ENCODE data around the gene ZFYVE28.

The ZFYVE28 gene

DNA sequence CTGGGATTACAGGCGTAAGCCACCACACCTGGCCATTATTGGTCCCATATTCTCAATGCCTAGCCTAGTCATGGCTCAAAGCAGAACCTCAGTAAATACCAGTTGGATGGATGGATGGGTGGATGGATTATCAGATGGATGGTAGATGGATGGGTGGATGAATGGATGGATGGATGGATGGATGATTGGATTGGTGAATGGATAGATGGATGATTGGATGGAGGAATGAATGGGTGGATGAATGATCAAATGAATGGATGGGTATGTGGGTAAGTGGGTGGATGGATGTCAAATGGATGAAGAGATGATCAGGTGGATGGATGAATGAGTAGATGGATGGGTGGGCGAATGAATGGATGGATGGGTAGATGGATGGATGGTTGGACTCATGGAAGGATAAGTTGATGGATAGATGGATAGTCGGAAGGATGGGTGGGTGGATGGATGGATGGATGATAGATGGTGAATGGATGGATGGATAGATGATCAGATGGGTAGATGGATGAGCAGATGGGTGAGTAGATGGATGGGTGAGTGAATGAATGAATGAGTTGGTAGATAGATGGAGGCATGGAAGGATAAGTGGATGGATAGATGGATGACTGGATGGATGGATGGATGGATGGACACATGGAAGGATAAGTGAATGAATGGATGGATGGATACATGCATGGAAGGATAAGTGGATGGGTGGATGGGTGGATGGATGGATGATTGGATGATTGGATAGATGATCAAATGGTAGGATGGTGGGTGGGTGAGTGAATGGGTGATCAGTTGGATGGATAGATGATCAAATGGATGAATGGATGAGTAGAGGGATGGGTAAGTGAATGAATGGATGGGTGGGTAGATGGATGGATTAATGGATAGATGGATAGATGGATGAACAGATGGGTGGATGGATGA is 28.5 kb upstream of the ZFYVE28 start:
- no peak for DNase-seq (ENCODE audit: low read depth)

DNA sequence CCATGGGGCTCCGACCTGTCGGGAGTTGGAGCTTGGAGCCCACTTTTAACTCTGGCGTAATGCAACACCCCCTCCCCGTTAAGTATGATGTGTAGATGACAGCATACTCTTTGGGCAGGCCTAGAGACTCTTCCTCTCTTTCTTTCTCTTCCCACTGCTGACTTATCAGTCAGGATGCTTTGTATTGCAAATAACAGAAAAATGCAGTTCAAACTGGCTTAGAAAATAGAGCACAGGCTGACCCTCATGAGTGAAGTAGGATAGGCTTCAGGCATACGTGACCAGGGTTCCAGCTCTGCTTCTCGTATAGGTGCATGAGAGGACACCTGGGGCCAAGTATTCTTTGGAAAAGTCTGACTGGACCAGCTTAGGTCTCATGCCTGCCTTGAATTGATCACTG is 27.1 kb upstream of the ZFYVE28 start:
- no peak for DNase-seq (ENCODE audit: low read depth)

DNA sequence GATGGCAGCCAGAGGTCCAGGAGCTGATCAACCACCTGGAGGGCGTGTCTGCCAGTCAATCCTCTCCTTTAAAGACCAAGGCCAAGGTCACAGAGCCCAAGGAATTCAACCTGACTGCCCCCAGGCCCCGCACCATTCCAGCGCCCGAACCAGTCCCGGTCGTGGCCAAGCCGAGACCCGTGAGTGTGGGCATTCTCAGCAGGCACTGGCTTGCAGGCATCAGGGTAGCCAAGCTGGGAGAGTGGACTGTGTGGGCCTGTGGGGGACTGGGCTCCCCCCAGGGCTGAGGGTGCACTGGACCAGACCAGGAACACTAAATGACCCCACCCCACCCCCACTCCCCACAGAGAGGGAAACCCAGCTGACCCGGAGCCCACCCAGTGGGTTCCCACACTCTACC is 26.7 kb upstream of the ZFYVE28 start:
- DNase-seq (ENCODE audit: low read depth) = no peak

DNA sequence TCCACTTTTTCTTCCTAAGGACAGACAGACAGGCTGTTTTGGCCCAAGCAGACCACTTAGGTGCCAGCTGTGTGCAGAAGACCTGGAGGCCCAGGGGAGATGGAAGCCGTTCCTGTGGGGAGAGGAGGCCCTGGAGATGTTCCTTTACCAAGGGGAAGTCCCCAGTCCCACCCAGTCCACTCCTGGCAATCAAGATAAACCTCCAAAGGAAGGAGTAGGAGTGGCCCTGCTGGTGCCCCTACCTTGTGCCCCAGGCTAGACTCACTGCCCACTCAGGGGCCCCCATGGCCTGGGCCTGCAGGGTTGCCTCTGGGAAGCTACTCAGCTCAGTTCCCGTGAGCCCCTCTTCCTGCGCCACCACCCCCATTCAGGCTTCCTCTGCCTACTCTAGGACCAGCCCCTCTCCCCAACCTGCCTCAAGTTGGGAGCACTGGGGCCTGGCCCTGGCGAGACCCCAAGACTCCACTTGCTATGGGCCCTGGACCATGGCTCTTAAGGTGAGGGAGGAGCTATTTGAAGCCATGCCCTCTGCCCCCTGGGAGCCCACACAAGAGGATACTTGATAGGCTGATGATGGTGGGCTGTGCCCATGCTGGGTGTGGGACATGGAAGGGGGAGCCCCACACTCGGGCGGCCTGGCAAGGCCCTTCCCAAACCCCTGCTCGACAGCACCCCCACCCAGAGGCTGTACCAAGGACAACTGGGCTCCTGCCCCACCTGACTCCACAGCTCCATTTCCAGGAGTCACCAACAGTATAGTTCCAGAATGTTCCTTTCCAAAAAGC is 25.7 kb upstream of the ZFYVE28 start:
- no peak for DNase-seq (ENCODE audit: low read depth)

DNA sequence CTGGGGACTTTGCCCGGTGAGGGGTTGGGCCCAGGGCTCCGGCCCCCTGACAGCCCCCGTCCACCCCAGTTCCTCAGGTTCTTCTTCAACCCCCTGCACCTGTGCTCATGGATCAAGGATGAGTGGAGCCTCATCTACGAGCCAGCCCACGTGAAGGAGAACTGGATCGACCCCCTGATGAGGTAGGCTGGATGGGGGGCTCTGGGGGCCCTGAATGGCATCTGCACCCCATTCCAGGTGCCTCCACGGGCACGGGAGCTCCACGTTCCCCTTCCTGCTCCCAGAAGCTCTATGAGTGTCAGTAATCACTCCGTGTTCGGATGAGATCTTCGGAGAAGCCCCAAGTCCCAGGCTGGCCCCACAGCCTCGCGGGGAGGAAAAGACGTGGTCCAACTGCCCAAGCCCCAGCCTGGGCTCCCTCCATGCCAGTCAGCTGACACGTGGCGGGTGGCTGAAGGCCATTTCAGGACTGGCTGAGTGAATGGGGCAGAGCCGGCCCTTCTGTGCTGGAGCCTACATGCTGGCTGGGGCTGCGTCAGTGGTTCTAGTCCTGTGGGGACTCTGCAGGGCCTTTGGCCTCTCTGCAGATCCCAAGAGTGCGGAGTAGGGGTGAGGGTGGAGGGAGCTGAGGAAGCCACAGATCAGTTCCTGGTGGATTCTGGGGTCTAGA is 24.8 kb upstream of the ZFYVE28 start:
- DNase-seq (ENCODE audit: low read depth) = no peak

DNA sequence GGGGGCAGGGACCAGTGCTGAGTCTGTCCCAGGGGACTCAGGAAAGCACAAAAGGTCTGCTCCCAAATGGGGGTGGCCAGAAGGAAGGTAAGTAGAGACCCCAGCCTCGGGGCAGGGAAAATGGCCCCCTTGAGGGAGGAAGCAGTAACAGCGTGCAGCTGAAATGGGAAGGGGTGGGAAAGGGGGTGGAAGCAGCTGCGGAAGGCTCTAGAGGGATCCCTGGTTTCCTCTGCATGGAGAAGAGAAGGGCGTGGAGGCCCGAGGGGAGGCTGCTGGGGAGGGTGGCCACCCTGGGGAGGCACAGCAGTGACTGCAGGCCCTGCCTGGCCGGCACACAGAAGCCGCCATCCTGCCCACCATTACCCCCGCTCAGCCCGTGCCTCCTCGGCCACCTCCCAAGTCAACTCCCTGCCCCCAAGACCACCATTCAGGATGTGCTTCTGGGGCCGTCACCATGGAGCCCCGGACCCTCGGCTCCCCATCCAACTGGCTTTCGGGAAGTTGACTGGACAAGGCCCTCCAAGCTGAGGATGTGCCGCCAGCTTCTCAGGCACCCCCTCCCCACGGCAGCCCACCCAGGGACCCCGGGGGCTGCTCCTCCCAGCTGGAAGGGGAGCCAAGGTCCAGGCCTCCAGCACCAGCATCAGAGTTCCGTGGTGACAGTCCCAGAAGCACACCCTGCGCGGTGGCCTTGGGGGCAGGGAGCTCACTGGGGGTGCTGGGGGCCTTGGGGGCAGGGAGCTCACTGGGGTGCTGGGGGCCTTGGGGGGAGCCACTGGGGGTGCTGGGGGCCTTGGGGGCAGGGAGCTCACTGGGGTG is 23.9 kb upstream of the ZFYVE28 start:
- DNase-seq (ENCODE audit: low read depth) = no peak

DNA sequence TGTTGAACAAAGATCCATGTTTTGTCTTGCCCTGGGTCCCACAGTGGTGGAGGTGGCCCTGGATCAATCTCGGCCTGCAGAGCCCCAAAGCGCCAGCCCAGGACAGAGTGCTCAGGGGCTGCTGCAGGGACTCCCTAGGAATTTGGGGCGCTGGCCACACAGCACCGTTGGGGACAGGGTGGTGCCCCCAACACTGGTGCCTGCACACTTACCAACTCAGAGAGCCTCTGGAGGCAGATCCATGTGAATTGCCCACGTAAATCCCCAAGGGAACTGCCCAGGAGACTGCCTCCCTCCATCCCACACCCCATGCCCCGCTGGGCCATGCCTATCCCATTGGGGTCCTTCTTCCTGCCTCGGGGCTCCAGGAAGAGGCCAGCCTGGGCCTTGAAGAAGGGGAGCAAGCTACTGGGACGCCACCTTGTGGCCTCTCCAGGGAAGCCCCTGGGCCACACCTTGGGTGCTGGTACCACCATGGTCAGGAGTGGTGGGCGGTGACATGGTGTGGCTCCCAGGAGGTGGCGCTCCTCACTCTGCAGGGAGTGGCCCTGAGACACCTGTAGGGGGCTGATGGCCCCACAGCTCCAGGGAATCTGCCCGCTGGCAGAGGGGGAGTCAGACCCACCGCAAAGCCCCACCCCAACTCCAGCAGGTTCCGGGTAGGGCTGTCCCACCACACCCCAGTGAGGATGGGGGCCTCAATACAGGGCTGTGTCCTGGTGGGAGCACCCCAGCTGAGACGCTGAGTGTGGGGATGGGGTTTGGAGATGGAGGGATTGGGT is 23.1 kb upstream of the ZFYVE28 start:
- peak; percentile 27 for DNase-seq (ENCODE audit: low read depth)

DNA sequence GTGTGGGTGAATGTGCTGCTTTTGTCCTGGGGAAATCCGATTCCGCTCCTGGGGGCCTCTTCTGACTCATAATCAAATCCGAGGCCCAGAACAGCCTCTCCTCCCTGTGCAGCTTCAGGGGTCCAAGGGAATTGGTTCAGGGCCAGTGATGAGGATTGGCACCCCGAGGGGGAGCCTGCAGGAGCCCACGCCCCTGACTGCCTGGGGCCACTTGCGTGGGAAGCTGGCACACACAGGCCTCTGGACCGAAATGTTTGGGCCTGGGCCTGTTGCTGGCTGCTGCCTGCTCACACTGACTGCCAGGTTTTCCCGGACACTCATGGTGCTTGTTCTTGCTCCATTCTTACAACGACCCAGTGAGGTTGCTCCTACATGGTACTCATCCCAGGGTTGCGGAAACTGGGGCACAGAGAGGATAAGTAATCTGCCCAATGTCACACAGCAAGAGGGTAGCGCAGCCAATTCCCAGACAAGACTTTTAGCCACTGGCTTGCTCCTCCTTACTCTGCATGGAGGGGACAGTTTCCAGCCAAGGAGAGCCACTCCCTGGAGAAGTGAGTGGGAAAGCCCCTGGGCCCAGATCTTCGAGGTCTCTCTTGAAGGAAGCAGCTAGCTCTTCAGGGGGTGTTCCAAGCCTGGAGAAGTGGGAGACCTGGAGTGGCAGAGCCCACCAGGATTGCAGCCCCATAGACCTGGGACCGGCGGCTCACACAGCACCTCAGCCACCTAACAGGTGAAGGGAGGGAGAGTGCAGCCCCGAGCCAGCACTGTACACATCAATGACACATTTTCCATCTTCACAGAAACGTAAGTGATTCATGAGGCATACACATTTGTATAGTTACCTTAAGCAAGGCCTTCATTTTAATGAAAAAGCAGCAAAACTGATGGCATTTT is 20.6 kb upstream of the ZFYVE28 start:
- DNase-seq (ENCODE audit: low read depth) = peak; percentile 11

DNA sequence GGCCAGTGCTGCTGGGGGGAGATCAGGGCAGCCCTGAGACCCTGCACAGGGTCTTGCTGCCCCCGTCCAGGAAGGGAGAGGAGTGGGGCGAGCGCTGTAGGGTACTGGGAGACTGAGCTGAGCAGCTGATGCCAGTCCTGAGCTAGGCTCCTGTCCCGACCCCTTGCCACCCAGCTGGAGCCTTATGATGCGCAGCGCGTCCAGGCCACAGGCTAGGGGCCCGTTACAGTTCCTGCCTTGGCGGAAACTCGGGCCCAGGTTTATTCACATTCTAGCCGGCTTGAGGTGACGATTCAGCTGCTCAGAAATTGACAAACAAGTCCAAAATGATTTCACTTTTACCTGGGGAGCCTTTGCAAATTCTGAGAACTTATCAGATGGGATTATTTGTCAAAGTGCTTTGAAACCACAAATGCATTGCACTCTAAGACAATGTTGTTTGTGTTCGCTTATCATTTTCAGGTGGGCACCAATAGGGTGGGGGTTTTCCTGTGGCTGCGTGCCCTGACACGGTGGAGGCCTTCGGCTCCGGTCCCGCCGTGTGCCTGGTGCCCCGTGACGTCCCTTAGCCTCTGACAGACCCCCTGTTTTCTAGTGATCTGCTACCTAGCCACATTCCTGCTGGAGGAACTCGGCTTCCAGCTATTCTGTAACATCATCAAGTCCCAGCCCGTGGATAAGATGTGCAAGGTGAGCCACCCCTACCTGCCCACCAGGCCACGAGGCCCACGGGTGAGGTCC is 19.2 kb upstream of the ZFYVE28 start:
- no peak for DNase-seq (ENCODE audit: low read depth)

DNA sequence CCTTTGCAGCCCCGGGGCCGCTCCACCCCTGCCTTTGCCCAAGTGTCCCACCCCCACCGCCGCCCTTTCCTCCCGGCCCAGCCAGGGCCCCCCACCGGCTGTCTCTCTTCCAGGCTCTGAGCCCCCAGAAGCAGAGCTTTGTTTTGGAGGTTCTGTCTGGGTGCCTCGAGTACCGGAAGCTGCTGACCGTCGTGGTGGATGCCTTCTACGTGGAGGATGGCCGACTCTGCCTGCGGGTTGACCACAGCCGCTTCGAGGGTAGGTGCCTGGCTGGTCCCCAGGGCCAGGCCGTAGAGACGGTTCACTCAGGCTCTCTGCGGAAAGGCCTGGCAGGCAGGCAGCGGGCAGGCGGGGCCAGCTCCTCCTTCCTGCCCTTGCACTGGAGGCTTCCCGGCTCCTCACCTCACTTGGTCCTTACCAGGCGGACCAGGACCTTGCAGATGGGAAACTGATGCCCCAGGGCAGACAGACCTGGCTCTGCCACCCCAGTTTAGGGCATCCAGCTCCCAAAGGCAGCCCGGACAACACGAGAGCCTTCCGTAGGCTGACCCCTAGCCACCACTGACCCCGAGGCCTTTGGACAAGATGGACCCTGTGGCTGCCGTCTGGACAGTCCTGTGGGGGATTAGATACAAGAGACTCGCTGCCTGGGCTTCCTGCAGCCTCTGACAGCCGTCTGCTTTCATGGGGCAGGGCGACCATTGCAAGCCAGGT is 18.5 kb upstream of the ZFYVE28 start:
- no peak for DNase-seq (ENCODE audit: low read depth)

DNA sequence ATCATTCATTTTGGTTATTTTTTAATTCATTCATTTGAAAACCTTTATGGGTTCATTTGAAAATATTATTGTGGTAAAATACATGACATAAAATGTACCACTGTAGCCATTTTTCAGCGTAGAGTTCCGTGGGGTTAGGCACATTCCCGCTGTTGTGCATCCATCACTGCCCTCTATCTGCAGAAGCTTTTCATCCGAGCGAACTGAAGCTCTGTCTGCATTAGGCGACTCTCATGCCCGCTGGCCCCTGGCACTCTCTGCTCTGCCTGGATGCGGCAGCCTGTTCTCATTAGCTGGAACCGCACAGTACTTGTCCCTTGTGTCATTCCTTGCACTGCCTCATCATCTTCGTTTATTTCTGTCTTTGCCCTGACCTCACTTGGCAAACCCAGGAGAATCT is 17.9 kb upstream of the ZFYVE28 start:
- DNase-seq (ENCODE audit: low read depth) = peak; percentile 76

DNA sequence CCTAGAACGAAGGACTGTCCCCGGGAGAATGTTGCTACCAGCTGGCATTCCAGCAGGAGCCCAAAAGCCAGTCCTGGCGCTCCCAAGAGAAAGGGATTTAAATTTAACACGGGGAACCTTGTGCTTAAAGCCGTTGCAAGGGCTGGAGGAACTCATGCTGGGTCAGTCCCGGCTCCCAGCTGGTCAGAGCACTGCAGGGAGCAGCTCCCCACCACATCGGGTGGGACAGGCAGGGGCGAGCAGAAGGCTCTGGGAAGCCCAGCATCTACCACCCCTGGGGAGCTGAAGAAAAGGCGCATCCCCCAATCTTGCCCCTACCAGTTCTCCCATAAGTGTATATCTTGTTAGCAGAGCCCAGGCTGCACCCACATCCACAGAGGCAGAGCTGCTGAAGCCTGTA is 16.0 kb upstream of the ZFYVE28 start:
- no peak for DNase-seq (ENCODE audit: low read depth)

DNA sequence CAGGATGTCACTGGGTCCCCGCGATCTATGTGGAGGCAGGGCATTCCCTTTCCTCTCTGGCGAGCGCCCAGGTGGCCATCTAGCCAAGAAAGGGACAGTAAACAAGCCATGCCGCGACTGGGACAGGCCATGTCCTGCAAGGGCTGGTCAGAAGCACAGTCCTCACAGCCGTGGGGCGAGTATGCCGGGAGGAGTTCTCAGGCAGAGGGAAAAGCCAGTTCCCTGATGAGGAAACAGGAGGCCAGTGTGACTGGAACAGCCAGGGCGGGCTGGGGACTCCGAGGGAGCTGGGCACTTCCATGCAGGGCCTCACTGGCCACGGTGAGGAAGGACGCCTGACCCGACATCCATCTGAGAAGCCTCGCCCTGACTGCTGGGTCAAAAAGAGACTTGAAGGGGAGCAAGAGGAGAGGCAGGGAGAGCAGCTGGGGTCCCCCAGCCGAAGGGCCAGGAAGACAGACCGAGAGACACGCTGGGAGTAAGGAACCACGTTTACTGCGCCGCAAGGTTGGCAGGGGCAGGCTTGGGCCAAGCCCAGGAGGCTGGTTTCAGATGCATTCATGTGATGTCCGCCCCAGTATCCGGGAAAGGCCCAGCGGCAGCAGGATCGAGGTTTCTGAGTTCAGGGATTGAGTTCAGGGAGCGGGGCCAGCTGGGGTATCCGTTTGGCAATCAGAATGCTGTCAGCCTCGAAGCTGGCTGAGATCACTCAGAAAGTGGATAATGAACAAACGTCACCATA is 15.3 kb upstream of the ZFYVE28 start:
- no peak for DNase-seq (ENCODE audit: low read depth)

DNA sequence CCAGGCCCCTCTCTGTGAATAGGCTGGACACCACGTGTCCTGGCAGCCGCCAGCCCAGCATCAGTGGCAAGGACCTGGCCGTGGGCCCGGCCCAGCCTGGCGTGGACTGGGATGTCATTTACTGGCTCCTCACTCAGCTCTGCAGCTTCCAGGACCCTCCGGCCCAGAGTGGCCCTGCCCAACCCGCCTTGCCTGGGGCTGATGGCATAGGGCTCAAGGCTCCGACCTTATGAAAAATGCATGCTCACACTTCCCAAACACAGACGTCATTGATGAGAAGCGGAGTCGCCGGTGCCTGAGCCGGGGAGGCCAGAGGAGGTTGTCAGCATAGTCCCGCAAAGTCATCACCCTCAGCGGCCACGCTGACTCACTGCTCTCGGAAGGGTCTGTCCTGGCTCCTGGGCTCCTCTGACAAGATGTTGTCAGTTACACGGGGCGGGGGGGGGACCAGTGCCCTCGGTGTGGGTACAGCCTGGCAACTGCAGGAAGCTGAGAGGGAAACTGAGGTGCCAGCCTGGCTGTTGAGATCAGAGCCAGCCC is 14.6 kb upstream of the ZFYVE28 start:
- DNase-seq (ENCODE audit: low read depth) = peak; percentile 67

DNA sequence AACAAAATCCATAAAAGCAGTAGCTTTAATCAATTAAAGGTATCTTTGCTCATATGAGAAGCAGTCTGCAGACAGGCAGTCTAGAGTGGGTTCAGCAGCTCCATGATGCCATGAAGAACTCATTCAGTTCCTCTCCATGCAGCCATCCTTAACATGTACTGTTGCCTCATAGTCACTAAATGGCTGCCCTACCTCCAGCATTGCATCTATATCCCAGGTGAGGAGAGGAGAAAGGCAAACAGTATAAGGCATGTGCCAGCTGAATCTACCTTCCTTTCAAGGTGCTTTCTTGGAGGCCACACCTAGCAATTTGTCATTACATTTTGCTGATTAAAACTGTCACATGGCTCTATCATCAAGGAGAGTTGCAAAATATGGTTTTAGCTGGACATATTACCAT is 13.6 kb upstream of the ZFYVE28 start:
- DNase-seq (ENCODE audit: low read depth) = no peak

DNA sequence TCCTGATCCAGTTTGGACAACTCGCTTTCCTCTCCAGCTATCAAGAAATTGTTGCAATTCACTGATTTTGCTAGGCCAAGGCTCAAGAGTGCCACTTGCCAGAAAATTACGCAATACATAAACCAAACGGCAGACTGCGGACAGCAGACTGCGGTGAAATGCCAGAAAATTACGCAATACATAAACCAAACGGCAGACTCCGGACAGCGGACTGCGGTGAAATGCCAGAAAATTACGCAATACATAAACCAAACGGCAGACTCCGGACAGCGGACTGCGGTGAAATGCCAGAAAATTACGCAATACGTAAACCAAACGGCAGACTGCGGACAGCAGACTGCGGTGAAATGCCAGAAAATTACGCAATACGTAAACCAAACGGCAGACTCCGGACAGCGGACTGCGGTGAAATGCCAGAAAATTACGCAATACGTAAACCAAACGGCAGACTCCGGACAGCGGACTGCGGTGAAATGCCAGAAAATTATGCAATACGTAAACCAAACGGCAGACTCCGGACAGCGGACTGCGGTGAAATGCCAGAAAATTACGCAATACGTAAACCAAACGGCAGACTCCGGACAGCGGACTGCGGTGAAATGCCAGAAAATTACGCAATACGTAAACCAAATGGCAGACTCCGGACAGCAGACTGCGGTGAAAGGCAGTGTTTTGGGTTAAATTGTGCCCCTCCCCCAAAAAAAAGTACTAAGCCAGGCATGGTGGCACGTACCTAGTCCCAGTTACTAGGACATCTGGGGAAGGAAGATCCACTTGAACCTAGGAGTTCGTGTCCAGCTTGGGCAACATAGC is 11.7 kb upstream of the ZFYVE28 start:
- peak; percentile 77 for DNase-seq (ENCODE audit: low read depth)
